Prostate gland (tissue), 2 donors: Measurements from ENCODE around the gene CDKL5. TPM values are rescaled to one million over a fixed set of nuclear protein-coding genes. Genes with fewer than 3 reads are reported as not detected.
A peak's percentile ranks its signal among the peaks of the same experiment; 100 is the strongest.

Experiments
- DNase-seq: peaks from one replicate; pipeline ENCODE4 v3.0.0-alpha.2; 2019; ENCODE audit warnings: low spot score
- H3K27ac ChIP-seq, 2 donors: fragments of 200-600 bp; sonication (generic); 2 replicates each; pipeline ENCODE4 v1.5.1; 2017 to 2019
- H3K27me3 ChIP-seq: fragments of 200-600 bp; sonication (generic); replicated peaks from 2 replicates; pipeline ENCODE4 v1.5.1; 2019; ENCODE audit not compliant: insufficient read depth
- H3K36me3 ChIP-seq, 2 donors: fragments of 200-600 bp; sonication (generic); 1 replicate in 1 of 2; 2 replicates in 1 of 2; pipeline versions ENCODE4 v1.5.1 to v1.8.1; 2017 to 2019
- H3K4me1 ChIP-seq: fragments of 200-600 bp; sonication (generic); replicated peaks from 2 replicates; pipeline ENCODE4 v1.5.1; 2019
- H3K4me3 ChIP-seq, 2 donors: fragments of 200-600 bp; sonication (generic); 2 replicates each; pipeline ENCODE4 v1.5.1; 2017 to 2019
- H3K9me3 ChIP-seq: fragments of 200-600 bp; sonication (generic); 2 replicates; pipeline ENCODE4 v1.5.1; 2017
- POLR2A ChIP-seq: fragments of 450-650 bp; IDR thresholded peaks from one replicate; pipeline ENCODE4 v1.6.1; 2016; ENCODE audit warnings: antibody characterized with exemption, mild to moderate bottlenecking
- POLR2AphosphoS5 ChIP-seq: sonication (generic); formaldehyde crosslinking; IDR thresholded peaks from one replicate; pipeline ENCODE4 v1.6.1; 2017; ENCODE audit warnings: antibody characterized with exemption
- WGBS: methylation state at CpG from one replicate; pipeline ENCODE4 v1.1.5; 2018; 5-methylcytosine and 5-hydroxymethylcytosine counted together
- intact Hi-C: fragments of 100-400 bp; cut with DNase I; formaldehyde crosslinking; loops from one replicate; pipeline ENCODE4 v1.14.2; 2022
- total RNA-seq, 2 donors: library from RNA; depleted of rRNA; stranded (reverse); fragments of >200 nt; gene quantifications; one replicate each; pipeline ENCODE4 v1.1.0, GENCODE V29; 2016
- TF ChIP-seq, protein P1 (sequence below), 4 experiments: fragments of 200-600 bp in 2 of 4; fragments of 450-650 bp in 2 of 4; sonication (generic) in 2 of 4; IDR thresholded peaks; 1 replicate in 3 of 4; 2 replicates in 1 of 4; pipeline ENCODE4 v1.5.1; 2016 to 2019; ENCODE audit warnings: antibody characterized with exemption in 4 of 4, mild to moderate bottlenecking in 2 of 4, moderate library complexity in 2 of 4

Gene CDKL5
- total RNA-seq, 2 donors from 2014 or later: 14.5 to 18.8 TPM

DNA sequence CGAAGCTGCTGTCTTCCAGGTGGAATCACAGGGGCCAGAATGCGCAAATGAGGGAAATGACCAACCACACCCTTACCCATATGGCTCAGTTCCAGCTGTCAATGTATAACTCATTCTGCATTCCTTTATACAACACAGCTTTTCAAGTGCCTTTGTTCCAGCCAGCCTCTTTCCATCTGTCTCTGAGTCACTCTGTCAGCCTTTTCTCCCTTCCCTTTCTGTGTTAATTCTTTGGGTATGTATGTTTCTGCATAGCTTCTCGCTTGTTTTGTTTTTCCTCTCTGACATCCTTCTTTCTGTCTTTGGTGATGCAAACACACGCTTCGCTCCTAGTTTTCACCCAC, 192.0 kb downstream of the CDKL5 start:
- H3K27me3 ChIP-seq: no peaks in the 10 kb centered on the region
- no peaks in the 10 kb centered on the region for H3K4me1 ChIP-seq
- no peak for DNase-seq
- no peak for TF ChIP-seq POLR2AphosphoS5
- TF ChIP-seq, protein P1, sequence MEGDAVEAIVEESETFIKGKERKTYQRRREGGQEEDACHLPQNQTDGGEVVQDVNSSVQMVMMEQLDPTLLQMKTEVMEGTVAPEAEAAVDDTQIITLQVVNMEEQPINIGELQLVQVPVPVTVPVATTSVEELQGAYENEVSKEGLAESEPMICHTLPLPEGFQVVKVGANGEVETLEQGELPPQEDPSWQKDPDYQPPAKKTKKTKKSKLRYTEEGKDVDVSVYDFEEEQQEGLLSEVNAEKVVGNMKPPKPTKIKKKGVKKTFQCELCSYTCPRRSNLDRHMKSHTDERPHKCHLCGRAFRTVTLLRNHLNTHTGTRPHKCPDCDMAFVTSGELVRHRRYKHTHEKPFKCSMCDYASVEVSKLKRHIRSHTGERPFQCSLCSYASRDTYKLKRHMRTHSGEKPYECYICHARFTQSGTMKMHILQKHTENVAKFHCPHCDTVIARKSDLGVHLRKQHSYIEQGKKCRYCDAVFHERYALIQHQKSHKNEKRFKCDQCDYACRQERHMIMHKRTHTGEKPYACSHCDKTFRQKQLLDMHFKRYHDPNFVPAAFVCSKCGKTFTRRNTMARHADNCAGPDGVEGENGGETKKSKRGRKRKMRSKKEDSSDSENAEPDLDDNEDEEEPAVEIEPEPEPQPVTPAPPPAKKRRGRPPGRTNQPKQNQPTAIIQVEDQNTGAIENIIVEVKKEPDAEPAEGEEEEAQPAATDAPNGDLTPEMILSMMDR (IDR thresholded peaks at IDR 0.05): no peak
- TF ChIP-seq POLR2A: no peak
- intact Hi-C loops: no loop called here
- H3K27ac ChIP-seq: peak overlapping the region in 1 of 2 donors; percentile 23
- no peak overlapping the region for H3K4me3 ChIP-seq
- no peaks in the 10 kb centered on the region for H3K36me3 ChIP-seq
- no peaks in the 10 kb centered on the region for H3K9me3 ChIP-seq
- WGBS: 88% methylated on average over 5 of the region's 5 CpGs

DNA sequence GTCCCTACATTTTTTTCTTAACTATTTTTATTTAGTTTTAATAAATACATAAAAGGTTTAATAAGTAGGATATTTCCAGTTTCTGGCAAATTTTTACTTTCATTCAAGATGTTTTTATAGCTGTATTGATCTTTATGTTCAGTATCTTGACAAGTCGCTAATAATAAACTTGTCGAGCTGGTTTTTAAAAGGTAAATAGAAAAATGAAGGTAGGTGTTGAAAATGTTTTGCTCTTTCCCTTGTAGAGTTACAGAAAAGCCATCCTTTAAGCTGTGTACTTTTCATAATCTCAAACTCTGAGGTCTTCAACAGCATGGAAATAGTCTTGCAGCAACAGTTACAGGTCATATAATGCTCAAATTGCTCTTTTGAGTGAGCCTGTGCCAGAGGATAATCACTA, 193.9 kb downstream of the CDKL5 start:
- DNase-seq: no peak
- Histone ChIP-seq H3K4me1 (no peaks in the 10 kb centered on the region), H3K27me3 (no peaks in the 10 kb centered on the region), H3K27ac (peak overlapping the region in 1 of 2 donors; percentile 50), H3K9me3 (no peaks in the 10 kb centered on the region), H3K4me3 (no peak overlapping the region), H3K36me3 (no peaks in the 10 kb centered on the region)
- WGBS: 51% methylated on average over 2 of the region's 2 CpGs
- TF ChIP-seq POLR2AphosphoS5 (no peak), POLR2A (no peak)
- TF ChIP-seq, protein P1 (IDR thresholded peaks at IDR 0.05): no peak
- intact Hi-C loops: no loop called here

DNA sequence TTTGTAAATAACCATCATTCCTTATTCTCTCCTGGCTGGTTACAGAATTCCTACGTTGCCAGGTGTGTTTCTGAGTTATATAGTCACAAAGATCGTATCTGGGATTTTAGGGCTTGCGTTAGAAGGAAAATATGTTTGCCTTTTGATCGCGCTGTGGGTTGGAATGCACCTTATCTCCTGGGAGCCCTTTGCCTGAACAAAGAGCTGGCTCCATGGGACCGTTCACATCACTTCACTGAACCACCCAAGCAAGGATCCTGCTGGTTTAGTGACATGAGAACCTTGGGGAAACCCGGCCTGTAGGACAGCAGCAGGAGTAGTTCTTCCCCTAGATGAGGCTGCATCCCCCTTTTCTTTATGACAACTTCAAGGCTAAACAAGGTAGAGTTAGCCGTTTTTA, 194.9 kb downstream of the CDKL5 start:
- DNase-seq: peak; percentile 14
- intact Hi-C loops: no loop called here
- Histone ChIP-seq H3K36me3 (no peaks in the 10 kb centered on the region), H3K4me3 (no peak overlapping the region), H3K27ac (peak overlapping the region; percentile 14 to 57), H3K27me3 (no peaks in the 10 kb centered on the region), H3K9me3 (no peaks in the 10 kb centered on the region), H3K4me1 (no peaks in the 10 kb centered on the region)
- WGBS: 53% methylated on average over 8 of the region's 8 CpGs
- no peak for TF ChIP-seq POLR2AphosphoS5
- TF ChIP-seq POLR2A: no peak
- TF ChIP-seq, protein P1 (IDR thresholded peaks at IDR 0.05): no peak

DNA sequence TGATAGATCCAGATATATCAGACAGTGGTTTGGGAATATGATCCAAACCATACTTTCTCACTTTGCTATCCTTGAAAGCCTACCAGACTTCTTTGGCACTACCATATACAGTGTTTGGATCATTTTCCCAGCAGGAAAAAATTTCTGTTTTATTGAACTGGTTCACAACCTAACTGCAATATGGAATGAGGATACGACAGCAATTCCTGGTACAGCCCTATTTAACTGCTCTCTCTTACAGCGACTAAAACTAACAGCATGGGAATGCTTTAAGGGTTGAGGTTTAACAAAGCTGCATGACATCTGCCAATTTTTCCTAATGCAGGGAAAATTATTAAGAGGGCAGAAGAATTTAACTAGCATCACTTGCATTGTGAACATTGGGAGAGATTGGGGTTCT, 199.2 kb downstream of the CDKL5 start:
- H3K27ac ChIP-seq: peak overlapping the region in 1 of 2 donors; percentile 31

DNA sequence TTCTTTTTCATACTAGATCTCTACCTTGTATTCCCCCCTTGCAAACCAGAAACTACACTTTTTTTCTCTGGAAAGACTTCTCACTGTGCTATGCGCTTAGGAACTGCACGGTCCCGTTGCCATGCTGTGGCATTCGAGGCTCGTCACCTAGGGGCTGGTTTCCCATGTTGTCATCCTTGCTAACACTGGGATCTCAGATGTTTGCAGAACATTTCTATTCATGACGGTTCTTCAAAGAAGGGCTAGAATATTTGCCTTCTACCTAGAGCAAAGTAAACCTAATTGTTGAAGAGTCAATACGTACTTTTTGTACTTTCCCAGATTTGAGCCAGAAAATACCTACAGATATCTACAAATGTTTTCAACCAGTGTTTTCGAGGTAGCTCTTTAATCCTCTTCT, 205.5 kb downstream of the CDKL5 start:
- Histone ChIP-seq H3K4me1 (no peaks in the 10 kb centered on the region), H3K36me3 (no peaks in the 10 kb centered on the region), H3K9me3 (no peaks in the 10 kb centered on the region), H3K27ac (peak overlapping the region in 1 of 2 donors; percentile 15), H3K27me3 (no peaks in the 10 kb centered on the region), H3K4me3 (no peak overlapping the region)
- intact Hi-C loops: no loop called here
- TF ChIP-seq POLR2AphosphoS5 (no peak), POLR2A (no peak)
- TF ChIP-seq, protein P1 (IDR thresholded peaks at IDR 0.05): no peak
- DNase-seq: no peak
- 47% methylated on average over 8 of the region's 8 CpGs for WGBS

More for the DNA sequence above, 199.2 kb downstream of the CDKL5 start:
- DNase-seq: no peak
- TF ChIP-seq, protein P1 (IDR thresholded peaks at IDR 0.05): no peak
- no peak for TF ChIP-seq POLR2A
- TF ChIP-seq POLR2AphosphoS5: no peak
- Histone ChIP-seq H3K9me3 (no peaks in the 10 kb centered on the region), H3K36me3 (no peaks in the 10 kb centered on the region), H3K27me3 (no peaks in the 10 kb centered on the region), H3K4me1 (no peaks in the 10 kb centered on the region), H3K4me3 (no peak overlapping the region)
- 86% methylated on average over 2 of the region's 2 CpGs for WGBS
- intact Hi-C loops: no loop called here
